Activated T-helper 1 cell treated with anti-CD3 and anti-CD28 coated beads, Interleukin-12 subunit alpha, Interleukin-12 subunit beta, Interleukin-2, Interleukin-4 antibody, amounts not matched to agents 30 ng/mL and 10 ng/mL and 1 ng/mL, durations not matched to agents 14 hours and 24 hours and 36 hours (primary cell): ENCODE results near the gene SPINK7. TPM values are rescaled to one million over a fixed set of nuclear protein-coding genes. Genes with fewer than 3 reads are reported as not detected.

ENCODE experiments used
- total RNA-seq: library from RNA; stranded (reverse); gene quantifications from 2 replicates; pipeline ENCODE4 v1.2.3, GENCODE V29; 2022

SPINK7 gene
- total RNA-seq, 1 donor from 2014 or later = not detected

Other genes starting within 250 kb of the SPINK7 start
- not detected in 2 replicates for gene SPINK5, start 248.4 kb upstream of the SPINK7 start, total RNA-seq
- not detected in 2 replicates for gene SPINK14, start 143.9 kb upstream of the SPINK7 start, total RNA-seq
- not detected in 2 replicates for gene SPINK6, start 109.4 kb upstream of the SPINK7 start, total RNA-seq
- not detected in 2 replicates for gene MARCOL, start 73.9 kb upstream of the SPINK7 start, total RNA-seq
- gene SPINK13, start 43.6 kb upstream of the SPINK7 start, total RNA-seq = not detected in 2 replicates
- gene SPINK9, start 23.1 kb downstream of the SPINK7 start, total RNA-seq = not detected in 2 replicates
- gene FBXO38, start 71.5 kb downstream of the SPINK7 start, total RNA-seq = 64.3 and 80.3 TPM in 2 replicates